H1 (cell line): ENCODE data around the gene ITGB7. TPM values are rescaled to one million over a fixed set of nuclear protein-coding genes. Genes with fewer than 3 reads are reported as not detected.

Experiments
- BRCA1 ChIP-seq: IDR thresholded peaks from 2 replicates; pipeline ENCODE4 v1.6.1; 2012; ENCODE audit warnings: low read depth, low read length, improper control_type of control experiment
- CBX8 ChIP-seq: fragments of 300-800, 300-1000 bp; sonication (generic); IDR thresholded peaks from 2 replicates; pipeline ENCODE4 v1.7.1; 2016; ENCODE audit warnings: low read depth, low read length, borderline replicate concordance
- EGR1 ChIP-seq: IDR thresholded peaks from 2 replicates; pipeline ENCODE4 v1.6.1; 2011; ENCODE audit warnings: low read depth, low read length, borderline replicate concordance
- EZH2 ChIP-seq: fragments of 200-600 bp; sonication (generic); IDR thresholded peaks from 2 replicates; pipeline ENCODE4 v1.7.1; 2012; ENCODE audit warnings: low read depth, mild to moderate bottlenecking, moderate library complexity, low read length, inconsistent platforms; ENCODE audit not compliant: severe bottlenecking
- KDM1A ChIP-seq: fragments of 200-600, 300-600 bp; sonication (generic); IDR thresholded peaks from 2 replicates; pipeline ENCODE4 v1.7.1; 2016; ENCODE audit warnings: mild to moderate bottlenecking, low read length, borderline replicate concordance
- POLR2AphosphoS5 ChIP-seq: IDR thresholded peaks from 2 replicates; pipeline ENCODE4 v1.6.1; 2011; ENCODE audit warnings: low read depth, low read length
- POU5F1 ChIP-seq: IDR thresholded peaks from 2 replicates; pipeline ENCODE4 v1.6.1; 2011; ENCODE audit warnings: low read depth, mild to moderate bottlenecking, low read length, moderate library complexity
- RBBP5 ChIP-seq: IDR thresholded peaks from 2 replicates; pipeline ENCODE4 v1.7.1; 2012; ENCODE audit warnings: low read depth, mild to moderate bottlenecking, inconsistent platforms, low read length, moderate library complexity, borderline replicate concordance
- SAP30 ChIP-seq: fragments of 300-600 bp; sonication (generic); IDR thresholded peaks from 2 replicates; pipeline ENCODE4 v1.7.1; 2012; ENCODE audit warnings: low read length, moderate library complexity, mild to moderate bottlenecking, inconsistent platforms; ENCODE audit not compliant: insufficient read depth, insufficient replicate concordance
- SIN3A ChIP-seq, 2 experiments: IDR thresholded peaks in 1 of 2; conservative IDR thresholded peaks in 1 of 2; 2 replicates each; pipeline ENCODE4 v1.6.1; 2011 to 2012; ENCODE audit warnings: low read length in 2 of 2, improper control_type of control experiment in 1 of 2, low read depth in 1 of 2, mild to moderate bottlenecking in 1 of 2
- SIX5 ChIP-seq: IDR thresholded peaks from 2 replicates; pipeline ENCODE4 v1.6.1; 2011; ENCODE audit warnings: mild to moderate bottlenecking, low read depth, low read length
- polyA plus RNA-seq, 7 experiments: library from polyadenylated mRNA; depleted of rRNA in 3 of 7; stranded (reverse) in 5 of 7; unstranded in 2 of 7; fragments of >200 nt in 5 of 7; fragments of 200-250 nt in 2 of 7; gene quantifications; 1 replicate in 5 of 7; 2 replicates in 1 of 7; 4 replicates in 1 of 7; pipeline versions ENCODE4 v1.2.1 to v1.2.3, GENCODE V29; 2011 to 2013; ENCODE audit warnings: missing spikeins in 2 of 7, mixed read lengths in 2 of 7
- total RNA-seq: library from RNA; stranded (reverse); fragmentation: NEBNext Ultra II Directional; extraction: Animal tissue kit (Norgen Biotek cat#: 25700); gene quantifications from 2 replicates; pipeline ENCODE4 v1.2.1, GENCODE V29; 2021

ITGB7 gene
- total and polyA plus RNA-seq, 2 of the 8 experiments (the other 6 are each of a cell fraction or from before 2014, with no cell fraction given), result 0.35 to 0.54 TPM

DNA sequence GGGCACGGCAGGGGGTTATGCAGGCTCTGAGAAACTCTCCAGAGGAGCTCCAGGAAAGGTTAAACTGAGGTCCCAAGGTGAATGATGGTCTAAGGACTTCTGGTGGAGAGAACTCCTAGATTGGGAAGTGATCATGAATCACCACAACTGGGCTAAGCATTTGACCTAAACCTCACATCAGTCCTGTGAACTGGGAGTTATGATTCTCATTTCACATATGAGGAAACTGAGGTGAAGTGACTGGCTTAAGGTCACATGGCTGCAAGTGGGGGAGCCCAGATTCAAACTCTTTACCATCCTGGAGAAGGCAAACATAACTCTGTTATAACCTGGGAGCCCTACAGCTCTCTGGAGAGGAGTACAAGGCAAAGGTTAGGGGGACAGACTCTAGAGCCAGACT, 20.8 kb upstream of the ITGB7 start (continued):
- no peak for TF ChIP-seq RBBP5
- no peak for TF ChIP-seq POLR2AphosphoS5
- TF ChIP-seq CBX8, result no peak
- TF ChIP-seq SIX5, result no peak
- TF ChIP-seq BRCA1, result no peak
- no peak for TF ChIP-seq EZH2
- TF ChIP-seq KDM1A, result no peak
- no peak for TF ChIP-seq POU5F1
- no peak for TF ChIP-seq SAP30
- no peak for TF ChIP-seq SIN3A (conservative IDR thresholded peaks at IDR 0.05 in 1 of 2, IDR thresholded peaks at IDR 0.05 in 1 of 2; ENCODE audit: low read depth in 1 of 2, low read length in 2 of 2)
- TF ChIP-seq EGR1, result no peak
